B cell (primary cell): ENCODE measurements around the gene LTBP2. TPM values are rescaled to one million over a fixed set of nuclear protein-coding genes. Genes with fewer than 3 reads are reported as not detected.

ENCODE experiments used
- ATAC-seq: fragments of 200-7000 bp; cut with Tn5 transposase; one replicate; pipeline ENCODE4 v1.10.0; 2021; ENCODE audit warnings: low read depth, mild to moderate bottlenecking, moderate number of reproducible peaks, moderate library complexity
- CTCF ChIA-PET: fragments of 350-600 bp; sonication (Branson Sonifier 250); formaldehyde crosslinking; loops from one replicate; lab custom pipeline; 2021; ENCODE audit warnings: antibody characterized with exemption, inconsistent platforms; lab: Charles Lee
- POLR2A ChIA-PET: fragments of 350-600 bp; sonication (Branson Sonifier 250); formaldehyde crosslinking; loops from one replicate; lab custom pipeline; 2021; ENCODE audit warnings: antibody characterized with exemption; lab: Charles Lee
- DNase-seq: peaks from one replicate; pipeline ENCODE4 v3.0.0; 2013
- H2AFZ ChIP-seq: 2 replicates; pipeline ENCODE4 v1.6.1; 2012; ENCODE audit warnings: mild to moderate bottlenecking, low read depth, low read length; ENCODE audit not compliant: insufficient read depth, poor library complexity, severe bottlenecking
- H3K27ac ChIP-seq, 2 donors: 1 replicate in 1 of 2; 2 replicates in 1 of 2; pipeline ENCODE4 v1.5.1; 2012 to 2013; ENCODE audit warnings: low read length in 2 of 2, mild to moderate bottlenecking in 2 of 2, moderate library complexity in 1 of 2
- H3K27me3 ChIP-seq, 4 experiments: fragments of 200-600 bp in 1 of 4; sonication (generic) in 1 of 4; replicated peaks in 1 of 4; 1 replicate in 2 of 4; 2 replicates in 2 of 4; pipeline versions ENCODE4 v1.6.1 to v1.7.0; 2013 to 2016; ENCODE audit warnings: low read length in 3 of 4, mild to moderate bottlenecking in 2 of 4, mixed read lengths in 1 of 4, moderate library complexity in 1 of 4; ENCODE audit not compliant: insufficient read depth in 4 of 4, control insufficient read depth in 3 of 4; ENCODE audit errors: control extremely low read depth in 1 of 4
- H3K36me3 ChIP-seq, 2 experiments: replicated peaks in 1 of 2; 1 replicate in 1 of 2; 2 replicates in 1 of 2; pipeline versions ENCODE4 v1.6.1 to v1.7.1; 2013; ENCODE audit warnings: low read length in 1 of 2; ENCODE audit not compliant: insufficient read depth in 2 of 2, control insufficient read depth in 1 of 2; ENCODE audit errors: control extremely low read depth in 1 of 2, extremely low read depth in 1 of 2
- H3K4me1 ChIP-seq, 2 donors: fragments of 200-600 bp in 1 of 2; sonication (generic) in 1 of 2; 1 replicate in 1 of 2; 2 replicates in 1 of 2; pipeline versions ENCODE4 v1.5.1 to v1.6.1; 2013 to 2017; ENCODE audit warnings: low read length in 2 of 2; ENCODE audit not compliant: control insufficient read depth in 2 of 2, insufficient read depth in 2 of 2
- H3K4me2 ChIP-seq: replicated peaks from 2 replicates; pipeline ENCODE3; 2012; ENCODE audit warnings: mild to moderate bottlenecking, low read depth, low read length; ENCODE audit not compliant: poor library complexity, severe bottlenecking
- H3K4me3 ChIP-seq, 5 experiments: fragments of 200-600 bp in 1 of 5; sonication (generic) in 1 of 5; 1 replicate in 3 of 5; 2 replicates in 2 of 5; pipeline versions ENCODE4 v1.5.1 to v1.7.0; 2011 to 2016; ENCODE audit warnings: low read length in 4 of 5, mild to moderate bottlenecking in 4 of 5, low read depth in 2 of 5, control low read depth in 1 of 5, moderate library complexity in 1 of 5; ENCODE audit not compliant: insufficient read depth in 1 of 5; ENCODE audit errors: control extremely low read depth in 1 of 5, extremely low read depth in 1 of 5
- H3K79me2 ChIP-seq: fragments of 200-600 bp; sonication (generic); one replicate; pipeline ENCODE4 v1.6.0; 2016; ENCODE audit warnings: low read length; ENCODE audit not compliant: control insufficient read depth, insufficient read depth
- H3K9ac ChIP-seq: fragments of 200-600 bp; sonication (generic); 2 replicates; pipeline ENCODE4 v1.6.1; 2017; ENCODE audit warnings: mild to moderate bottlenecking, low read length, moderate library complexity
- H3K9me3 ChIP-seq, 3 donors: one replicate each; pipeline versions ENCODE4 v1.6.1 to v1.7.1; 2013; ENCODE audit warnings: low read length in 2 of 3; ENCODE audit not compliant: control insufficient read depth in 2 of 3, insufficient read depth in 1 of 3; ENCODE audit errors: control extremely low read depth in 1 of 3
- H4K20me1 ChIP-seq: 2 replicates; pipeline ENCODE4 v1.6.0; 2012; ENCODE audit warnings: mild to moderate bottlenecking, low read length; ENCODE audit not compliant: insufficient read depth, control insufficient read depth, poor library complexity, severe bottlenecking
- H3K27ac Mint-ChIP-seq: one replicate; pipeline ENCODE4 v1.8.0; 2021; ENCODE audit warnings: mixed read lengths
- H3K27me3 Mint-ChIP-seq: one replicate; pipeline ENCODE4 v1.8.0; 2021; ENCODE audit warnings: mixed read lengths
- H3K4me1 Mint-ChIP-seq: one replicate; pipeline ENCODE4 v1.8.0; 2021; ENCODE audit warnings: mixed read lengths
- H3K4me3 Mint-ChIP-seq: one replicate; pipeline ENCODE4 v1.8.0; 2021; ENCODE audit warnings: mixed read lengths
- H3K9me3 Mint-ChIP-seq: one replicate; pipeline ENCODE4 v1.8.0; 2022; ENCODE audit warnings: mixed read lengths; ENCODE audit not compliant: insufficient read depth
- CTCF ChIP-seq: fragments of 200-600 bp; IDR thresholded peaks from one replicate; pipeline ENCODE4 v1.8.0; 2022; ENCODE audit warnings: antibody characterized with exemption, mild to moderate bottlenecking
- EZH2 ChIP-seq: IDR thresholded peaks from 2 replicates; pipeline ENCODE4 v1.6.1; 2012; ENCODE audit warnings: borderline replicate concordance, low read depth, mild to moderate bottlenecking, moderate library complexity, low read length; ENCODE audit not compliant: insufficient read depth, poor library complexity, severe bottlenecking
- WGBS: methylation state at CpG from one replicate; pipeline ENCODE4 v1.1.5; 2013; ENCODE audit warnings: missing lambda C conversion rate; ENCODE audit not compliant: insufficient coverage; 5-methylcytosine and 5-hydroxymethylcytosine counted together
- intact Hi-C: fragments of 100-400 bp; cut with micrococcal nuclease; formaldehyde crosslinking; loops from one replicate; pipeline ENCODE4 v1.10.0; 2022
- polyA plus RNA-seq: library from polyadenylated mRNA; depleted of rRNA; stranded (reverse); fragments of >200 nt; gene quantifications from 2 replicates; pipeline ENCODE4 v1.2.3, GENCODE V29; 2012
- total RNA-seq, 2 donors: library from RNA; stranded (reverse); fragments of 120-200 nt in 1 of 2; gene quantifications; 1 replicate in 1 of 2; 2 replicates in 1 of 2; pipeline versions ENCODE4 v1.2.3 to v1.2.4, GENCODE V29; 2013 to 2022

The LTBP2 gene
- total and polyA plus RNA-seq, 2 donors (not counting 1 experiment from before 2014, with no cell fraction given), result 0.12 to 0.22 TPM

GRCh38 chr14:74508844-74509428 lies 103.1 kb downstream of the LTBP2 start:
- Mint-ChIP-seq H3K4me1 (peaks cover 20% of the 10 kb centered on the region), H3K9me3 (no peaks in the 10 kb centered on the region), H3K27ac (no peak overlapping the region), H3K27me3 (peaks cover 23% of the 10 kb centered on the region), H3K4me3 (no peak overlapping the region)
- ATAC-seq, result no peak
- Histone ChIP-seq H3K4me1 (peaks cover 12 to 18% of the 10 kb centered on the region in 2 donors), H3K4me3 (no peak overlapping the region), H2AFZ (no peak overlapping the region), H3K9me3 (no peaks in the 10 kb centered on the region), H4K20me1 (no peaks in the 10 kb centered on the region), H3K9ac (no peak overlapping the region), H3K79me2 (no peaks in the 10 kb centered on the region), H3K36me3 (no peaks in the 10 kb centered on the region), H3K27ac (no peak overlapping the region), H3K4me2 (no peak overlapping the region), H3K27me3 (peaks cover 0 to 15% (median 1%) of the 10 kb centered on the region in 4 experiments)
- ChIA-PET POLR2A (no interaction called here), CTCF (no interaction called here)
- no peak for DNase-seq
- no peak for TF ChIP-seq EZH2
- no peak for TF ChIP-seq CTCF
- intact Hi-C loops, result no loop called here
- 90% methylated on average over 13 of the region's 13 CpGs for WGBS

GRCh38 chr14:74508292-74508731 lies 103.7 kb downstream of the LTBP2 start:
- no peaks in the 10 kb centered on the region for H4K20me1 ChIP-seq
- POLR2A ChIA-PET, result no interaction called here
- H3K36me3 ChIP-seq, result no peaks in the 10 kb centered on the region
- no peak overlapping the region for H3K4me3 Mint-ChIP-seq
- peaks cover 12 to 18% of the 10 kb centered on the region in 2 donors for H3K4me1 ChIP-seq
- H3K27ac ChIP-seq, result no peak overlapping the region
- peaks cover 0 to 11% (median 0%) of the 10 kb centered on the region in 4 experiments for H3K27me3 ChIP-seq
- no peak overlapping the region for H2AFZ ChIP-seq
- no peak overlapping the region for H3K9ac ChIP-seq
- ATAC-seq (no peak), DNase-seq (no peak)
- CTCF ChIA-PET, result no interaction called here
- peaks cover 23% of the 10 kb centered on the region for H3K27me3 Mint-ChIP-seq
- intact Hi-C loops, result no loop called here
- H3K9me3 ChIP-seq, result no peaks in the 10 kb centered on the region
- WGBS, result 81% methylated on average over 4 of the region's 15 CpGs
- TF ChIP-seq CTCF (no peak), EZH2 (no peak)
- no peak overlapping the region for H3K27ac Mint-ChIP-seq
- H3K4me3 ChIP-seq, result no peak overlapping the region
- no peaks in the 10 kb centered on the region for H3K79me2 ChIP-seq
- H3K4me1 Mint-ChIP-seq, result peaks cover 18% of the 10 kb centered on the region
- H3K4me2 ChIP-seq, result no peak overlapping the region
- no peaks in the 10 kb centered on the region for H3K9me3 Mint-ChIP-seq
